SK-N-MC (cell line): ENCODE measurements around the gene SMIM14.
"Not testable (repeated sequence)": the region's sequence is repeated elsewhere in the genome, so short reads cannot be mapped to it uniquely, and the experiment has no call there.

Source experiments
- DNase-seq: peaks from one replicate; pipeline ENCODE4 v3.0.0-alpha.2; 2011; ENCODE audit warnings: low read depth, low spot score
- H3K27ac ChIP-seq: fragments of 200-600 bp; sonication (generic); 2 replicates; pipeline ENCODE4 v1.5.1; 2016; ENCODE audit warnings: mixed run types
- H3K36me3 ChIP-seq: fragments of 200-600 bp; sonication (generic); 2 replicates; pipeline ENCODE4 v1.6.1; 2017; ENCODE audit warnings: antibody characterized with exemption, low read length, mixed read lengths; ENCODE audit not compliant: insufficient read depth
- H3K4me3 ChIP-seq: fragments of 200-600 bp; sonication (generic); 2 replicates; pipeline ENCODE4 v1.5.1; 2016
- H3K9ac ChIP-seq: fragments of 200-600 bp; sonication (generic); 2 replicates; pipeline ENCODE4 v1.8.0; 2017; ENCODE audit warnings: mixed run types, mixed read lengths; ENCODE audit not compliant: insufficient read length
- H3K9me3 ChIP-seq: fragments of 200-600 bp; sonication (generic); 2 replicates; pipeline ENCODE4 v1.6.1; 2017; ENCODE audit warnings: low read depth, mild to moderate bottlenecking, antibody characterized with exemption, low read length, moderate library complexity, mixed read lengths
- EZH2 ChIP-seq: fragments of 200-600 bp; sonication (generic); IDR thresholded peaks from one replicate; pipeline ENCODE4 v1.6.1; 2017; ENCODE audit warnings: antibody characterized with exemption
- FOXP2 ChIP-seq: optimal IDR thresholded peaks from 2 replicates; pipeline ENCODE3; 2011; ENCODE audit warnings: mild to moderate bottlenecking, moderate library complexity; ENCODE audit not compliant: insufficient read depth; ENCODE audit errors: extremely low read length, control extremely low read depth
- POLR2AphosphoS5 ChIP-seq: IDR thresholded peaks from 2 replicates; pipeline ENCODE4 v1.6.1; 2012; ENCODE audit warnings: mild to moderate bottlenecking, low read depth, low read length, borderline replicate concordance

Gene SMIM14

DNA sequence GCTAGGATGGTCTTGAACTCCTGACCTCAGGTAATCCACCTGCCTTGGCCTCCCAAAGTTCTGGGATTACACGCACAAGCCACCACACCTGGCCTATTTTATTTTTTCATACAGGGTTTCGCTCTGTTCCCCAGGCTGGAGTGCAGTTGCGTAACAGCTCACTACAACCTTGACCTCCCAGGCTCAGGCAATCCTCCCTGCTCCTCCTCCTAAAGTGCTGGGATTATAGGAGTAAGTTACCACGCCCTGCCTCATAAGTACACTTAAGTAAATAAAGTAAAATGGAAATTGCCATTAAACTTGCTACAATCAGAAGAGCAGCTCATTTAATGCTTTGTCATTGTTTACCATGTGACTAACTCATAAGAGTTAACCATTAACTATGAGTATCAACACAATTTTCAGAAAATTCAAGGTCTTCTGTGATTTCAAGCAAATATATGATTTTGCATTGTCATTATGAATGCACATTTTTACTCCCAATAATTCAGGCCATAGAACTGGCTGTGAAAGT lies 123.7 kb downstream of the SMIM14 start:
- Histone ChIP-seq H3K36me3 (peaks cover 29% of the 10 kb centered on the region), H3K9ac (no peak overlapping the region), H3K4me3 (no peak overlapping the region), H3K9me3 (no peaks in the 10 kb centered on the region), H3K27ac (no peak overlapping the region)
- DNase-seq = no peak
- TF ChIP-seq EZH2 (no peak), FOXP2 (no peak), POLR2AphosphoS5 (no peak)

DNA sequence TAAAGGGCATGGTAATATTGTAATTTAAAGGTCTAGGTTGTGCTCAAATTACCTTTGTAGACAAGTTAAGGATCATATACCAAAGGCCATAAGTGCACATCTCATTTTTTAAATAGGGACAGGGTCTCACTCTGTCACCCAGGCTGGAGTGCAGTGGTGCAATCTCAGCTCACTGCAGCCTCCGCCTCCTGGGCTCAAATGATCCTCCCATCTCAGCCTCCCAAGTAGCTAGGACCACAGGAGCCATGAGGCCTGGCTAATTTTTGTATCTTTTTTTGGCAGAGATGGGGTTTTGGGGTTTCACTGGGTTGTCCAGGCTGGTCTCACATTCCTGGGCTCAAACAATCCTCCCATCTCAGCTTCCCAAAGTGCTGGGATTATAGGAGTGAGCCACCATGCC lies 124.4 kb downstream of the SMIM14 start:
- not testable (repeated sequence) for H3K4me3 ChIP-seq, H3K9ac ChIP-seq, DNase-seq, H3K9me3 ChIP-seq, H3K27ac ChIP-seq
- H3K36me3 ChIP-seq = peaks cover 34% of the 10 kb centered on the region

DNA sequence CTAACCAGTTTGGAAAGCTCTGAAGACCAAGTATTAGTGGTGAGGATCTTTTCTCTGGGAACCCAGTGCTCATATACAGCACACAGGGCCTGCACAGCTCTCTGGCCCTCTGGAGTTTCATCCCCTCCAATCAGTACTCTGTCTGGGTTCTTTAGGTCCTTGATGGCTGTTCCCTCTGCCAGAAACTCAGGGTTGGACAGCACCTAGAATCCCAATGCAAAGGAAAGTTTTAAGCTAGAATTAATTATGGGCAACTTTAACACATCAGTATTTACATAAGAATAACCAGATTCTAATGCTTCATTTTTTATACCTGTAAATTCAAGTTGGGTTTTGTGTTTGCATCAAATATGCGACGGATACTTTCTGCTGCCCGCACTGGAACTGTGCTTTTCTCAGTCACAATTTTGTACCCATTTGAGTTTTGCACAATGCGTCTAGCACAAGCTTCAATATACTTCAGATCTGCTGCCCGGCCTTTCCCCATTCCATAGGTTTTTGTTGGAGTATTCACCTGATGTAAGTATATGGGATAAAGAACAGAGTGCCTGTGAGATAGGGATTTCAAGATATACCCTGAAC lies 128.2 kb downstream of the SMIM14 start:
- TF ChIP-seq POLR2AphosphoS5 = no peak
- no peak for TF ChIP-seq FOXP2
- no peak for TF ChIP-seq EZH2
- DNase-seq = no peak
- H3K9ac ChIP-seq = no peak overlapping the region
- H3K36me3 ChIP-seq = peaks cover 57% of the 10 kb centered on the region
- H3K9me3 ChIP-seq = no peaks in the 10 kb centered on the region
- H3K27ac ChIP-seq = no peak overlapping the region
- no peak overlapping the region for H3K4me3 ChIP-seq

DNA sequence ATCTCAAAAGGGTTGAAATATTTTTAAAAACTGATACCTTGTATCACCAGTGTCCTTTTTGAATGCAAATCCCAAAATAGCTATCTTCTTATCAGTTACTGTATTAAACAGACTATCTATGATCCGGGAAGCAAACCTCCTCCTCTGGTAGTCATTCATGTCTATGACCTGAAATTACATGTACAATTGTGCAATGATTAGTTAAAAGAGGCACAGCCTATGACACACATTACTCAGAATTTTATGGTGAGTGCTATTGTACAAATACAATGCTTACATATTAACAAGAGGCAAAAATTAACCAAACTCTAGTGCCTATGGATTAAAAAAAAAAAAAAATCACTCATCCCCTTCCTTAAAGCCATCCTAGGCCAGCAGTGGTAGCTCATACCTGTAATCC lies 133.1 kb downstream of the SMIM14 start:
- H3K36me3 ChIP-seq = peaks cover 78% of the 10 kb centered on the region
- no peak for DNase-seq
- H3K27ac ChIP-seq = no peak overlapping the region
- no peaks in the 10 kb centered on the region for H3K9me3 ChIP-seq
- H3K4me3 ChIP-seq = no peak overlapping the region
- H3K9ac ChIP-seq = no peak overlapping the region
- TF ChIP-seq FOXP2 = no peak

GRCh38 chr4:39504538-39504937 lies 134.1 kb downstream of the SMIM14 start:
- Histone ChIP-seq H3K4me3 (no peak overlapping the region), H3K9ac (no peak overlapping the region), H3K27ac (no peak overlapping the region), H3K9me3 (no peaks in the 10 kb centered on the region), H3K36me3 (peaks cover 71% of the 10 kb centered on the region)
- TF ChIP-seq POLR2AphosphoS5 = no peak
- DNase-seq = no peak

DNA sequence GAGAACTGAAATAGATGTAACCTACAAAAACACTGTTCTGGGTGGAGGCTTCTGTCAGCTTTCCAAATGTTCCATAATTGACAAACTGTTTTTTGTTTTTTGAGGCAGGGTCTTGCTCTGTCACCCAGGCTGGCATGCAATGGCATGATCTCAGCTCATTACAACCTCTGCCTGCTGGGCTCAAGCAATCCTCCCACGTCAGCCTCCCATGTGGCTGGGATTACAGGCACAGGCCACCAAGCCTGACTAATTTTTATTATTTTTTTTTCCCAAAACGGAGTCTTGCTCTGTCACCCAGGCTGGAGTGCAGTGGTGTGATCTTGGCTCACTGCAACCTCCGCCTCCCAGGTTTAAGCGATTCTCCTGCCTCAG lies 136.0 kb downstream of the SMIM14 start:
- H3K4me3 ChIP-seq, H3K9ac ChIP-seq, H3K9me3 ChIP-seq, DNase-seq, H3K27ac ChIP-seq: not testable (repeated sequence)
- H3K36me3 ChIP-seq = peaks cover 62% of the 10 kb centered on the region

- TF ChIP-seq EZH2 (no peak), POLR2AphosphoS5 (no peak), FOXP2 (no peak)
- H3K36me3 ChIP-seq = peaks cover 57% of the 10 kb centered on the region
- DNase-seq = no peak
- no peaks in the 10 kb centered on the region for H3K9me3 ChIP-seq
- no peak overlapping the region for H3K9ac ChIP-seq
- no peak overlapping the region for H3K4me3 ChIP-seq
- no peak overlapping the region for H3K27ac ChIP-seq
These were observed 136.5 kb downstream of the SMIM14 start for GRCh38 chr4:39502019-39502663.

GRCh38 chr4:39498727-39499020 lies 140.0 kb downstream of the SMIM14 start:
- TF ChIP-seq POLR2AphosphoS5 = no peak
- TF ChIP-seq FOXP2 = no peak
- TF ChIP-seq EZH2 = no peak
- Histone ChIP-seq H3K27ac (no peak overlapping the region), H3K36me3 (peaks cover 31% of the 10 kb centered on the region), H3K9ac (no peak overlapping the region), H3K9me3 (no peaks in the 10 kb centered on the region), H3K4me3 (no peak overlapping the region)
- DNase-seq = no peak

DNA sequence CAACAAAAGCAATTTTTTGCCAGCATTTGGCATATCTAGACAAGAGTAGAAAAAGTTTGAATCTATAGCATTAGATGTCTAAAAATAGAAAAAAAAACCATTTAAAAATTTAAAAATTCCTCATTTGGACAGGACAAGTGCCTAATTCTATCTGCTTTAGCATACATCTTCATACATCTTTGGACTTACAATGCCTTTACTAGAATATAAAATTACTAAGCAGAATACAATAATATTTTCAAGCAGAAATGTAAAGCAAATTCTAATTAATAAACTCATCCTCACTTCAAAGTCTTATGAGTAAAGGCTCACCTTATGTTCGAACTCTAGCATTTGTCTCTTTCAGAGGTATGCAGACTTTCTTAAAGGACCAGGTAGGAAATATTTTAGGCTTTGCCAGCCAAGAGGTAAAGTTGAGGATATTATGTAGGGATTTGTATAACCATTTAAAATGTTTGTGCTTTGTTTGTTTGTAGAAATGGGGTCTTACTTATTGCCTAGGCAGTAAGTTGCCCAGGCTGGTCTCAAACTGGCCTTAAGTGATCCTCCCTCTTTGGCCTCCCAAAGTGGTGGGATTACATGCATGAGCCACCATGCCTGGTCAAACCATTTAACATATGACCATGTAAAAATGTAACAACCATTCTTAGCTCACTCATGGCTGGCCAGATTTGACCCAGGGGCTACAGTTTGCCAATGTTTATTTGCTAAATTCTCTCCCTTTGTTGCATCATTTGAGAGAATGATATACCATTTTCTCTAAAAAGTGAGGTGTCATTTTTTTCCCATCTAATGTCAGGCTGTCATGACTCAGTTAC lies 140.5 kb downstream of the SMIM14 start:
- H3K9ac ChIP-seq = no peak overlapping the region

More for the DNA sequence above, 140.5 kb downstream of the SMIM14 start:
- TF ChIP-seq EZH2 (no peak), POLR2AphosphoS5 (no peak), FOXP2 (no peak)
- DNase-seq = no peak
- no peak overlapping the region for H3K4me3 ChIP-seq
- no peak overlapping the region for H3K27ac ChIP-seq
- H3K36me3 ChIP-seq = peaks cover 25% of the 10 kb centered on the region
- no peaks in the 10 kb centered on the region for H3K9me3 ChIP-seq
